ENCODE measurements around the gene MAP6.

Gene MAP6

GRCh38 chr11:75560644-75561043, 108.2 kb downstream of the MAP6 start:
- Histone ChIP-seq H3K27me3 (ENCODE audit: insufficient read depth, low read depth, severe bottlenecking) (no peaks in the 10 kb centered on the region), H3K9me3 (ENCODE audit: severe bottlenecking) (no peaks in the 10 kb centered on the region), H3K4me3 (ENCODE audit: low read depth, low read length) (no peak overlapping the region), H3K36me3 (no peaks in the 10 kb centered on the region), H3K27ac (no peak overlapping the region)
- TF ChIP-seq CTCF (IDR thresholded peaks at IDR 0.05; ENCODE audit: low read depth, low read length): no peak
- DNase-seq: no peak

GRCh38 chr11:75558939-75559843, 109.6 kb downstream of the MAP6 start:
- H3K27ac ChIP-seq: no peak overlapping the region

DNA sequence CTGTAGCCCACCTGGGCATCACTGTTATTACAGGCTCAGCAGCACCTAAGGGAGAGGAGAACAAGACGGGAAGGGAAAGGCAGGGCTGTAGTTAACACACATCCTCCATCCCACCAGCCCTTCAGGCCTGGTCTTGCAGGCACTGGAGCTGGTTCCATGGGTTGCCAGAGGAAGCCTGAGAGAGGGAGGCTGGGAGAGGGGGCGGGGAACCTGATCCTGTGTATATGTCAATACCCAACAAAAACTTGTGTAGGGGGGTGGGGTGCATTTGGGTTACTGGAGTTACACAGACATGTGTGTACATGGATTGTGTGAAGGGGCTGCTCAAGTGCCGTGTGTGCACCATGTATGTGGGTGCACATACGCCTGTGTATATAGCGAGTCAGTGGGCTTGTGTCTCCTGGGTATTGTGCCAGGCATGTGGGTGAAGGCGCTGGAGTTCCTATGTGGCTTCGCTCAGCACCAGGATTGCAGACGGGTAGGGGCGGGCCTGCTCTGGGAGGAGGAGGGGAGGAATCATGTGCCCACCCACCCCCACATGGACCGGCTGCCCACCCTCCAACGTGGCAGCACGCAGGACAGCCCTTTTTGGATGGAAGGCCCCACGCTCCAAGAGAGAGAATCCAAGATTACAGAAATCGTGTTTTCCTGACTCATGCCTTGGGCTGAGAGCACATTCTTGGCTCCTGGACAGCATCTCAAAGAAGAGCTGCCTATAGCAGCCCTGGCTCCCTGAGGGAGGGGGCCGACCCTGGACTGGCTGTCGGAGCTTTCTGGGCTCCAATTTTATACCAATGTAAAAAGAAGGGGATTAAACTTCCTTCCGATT, 111.0 kb downstream of the MAP6 start:
- DNase-seq: no peak

More at GRCh38 chr11:75558939-75559843, 109.6 kb downstream of the MAP6 start:
- no peaks in the 10 kb centered on the region for H3K9me3 ChIP-seq (ENCODE audit: severe bottlenecking)
- no peak for TF ChIP-seq CTCF (IDR thresholded peaks at IDR 0.05; ENCODE audit: low read depth, low read length)
- H3K4me3 ChIP-seq (ENCODE audit: low read depth, low read length): no peak overlapping the region
- H3K27me3 ChIP-seq (ENCODE audit: insufficient read depth, low read depth, severe bottlenecking): no peaks in the 10 kb centered on the region
- DNase-seq: no peak
- no peaks in the 10 kb centered on the region for H3K36me3 ChIP-seq

GRCh38 chr11:75556275-75556674, 112.6 kb downstream of the MAP6 start:
- Histone ChIP-seq H3K27ac (no peak overlapping the region), H3K36me3 (no peaks in the 10 kb centered on the region), H3K4me3 (ENCODE audit: low read depth, low read length) (no peak overlapping the region), H3K9me3 (ENCODE audit: severe bottlenecking) (no peaks in the 10 kb centered on the region), H3K27me3 (ENCODE audit: insufficient read depth, low read depth, severe bottlenecking) (no peaks in the 10 kb centered on the region)
- DNase-seq: no peak
- no peak for TF ChIP-seq CTCF (IDR thresholded peaks at IDR 0.05; ENCODE audit: low read depth, low read length)

More for the DNA sequence above, 111.0 kb downstream of the MAP6 start:
- no peak for TF ChIP-seq CTCF (IDR thresholded peaks at IDR 0.05; ENCODE audit: low read depth, low read length)
- Histone ChIP-seq H3K9me3 (ENCODE audit: severe bottlenecking) (no peaks in the 10 kb centered on the region), H3K36me3 (no peaks in the 10 kb centered on the region), H3K27ac (no peak overlapping the region), H3K4me3 (ENCODE audit: low read depth, low read length) (no peak overlapping the region), H3K27me3 (ENCODE audit: insufficient read depth, low read depth, severe bottlenecking) (no peaks in the 10 kb centered on the region)

DNA sequence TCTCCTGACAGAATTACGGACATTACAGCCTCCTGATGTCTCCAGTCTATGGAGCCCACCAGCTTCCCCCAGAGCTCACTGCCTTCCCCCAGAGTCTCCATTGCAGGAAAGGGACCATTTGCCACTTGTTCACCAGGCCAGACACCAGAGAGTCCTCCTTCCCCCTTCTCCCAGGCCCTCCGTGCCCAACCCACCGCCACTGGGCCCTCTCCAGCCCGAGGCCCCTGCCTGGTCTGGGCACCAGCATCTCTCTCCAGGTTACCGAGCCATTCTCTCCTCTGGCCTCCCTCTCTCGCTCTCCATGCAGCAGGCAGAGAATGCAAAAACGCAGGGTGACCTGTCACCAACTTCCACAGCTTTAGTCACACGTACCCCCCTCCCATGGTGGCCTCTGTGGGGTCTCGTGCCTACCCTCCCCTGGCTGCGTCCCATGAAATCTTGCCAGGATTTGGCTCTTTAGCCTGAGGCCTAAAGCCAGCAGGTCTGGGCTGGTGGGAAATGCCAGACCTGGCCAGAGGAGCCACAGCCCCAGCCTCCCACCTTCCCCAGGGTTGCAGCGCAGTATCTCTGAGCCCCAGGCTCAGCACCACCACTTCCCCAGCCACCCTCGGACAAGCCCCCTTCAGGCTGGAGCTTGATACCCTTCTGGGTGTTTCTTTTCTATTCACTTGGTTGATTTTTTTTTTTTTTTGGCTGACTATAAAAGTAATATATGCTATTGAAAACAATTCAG, 113.6 kb downstream of the MAP6 start:
- H3K9me3 ChIP-seq (ENCODE audit: severe bottlenecking): no peaks in the 10 kb centered on the region
- no peak for DNase-seq
- no peak for TF ChIP-seq CTCF (IDR thresholded peaks at IDR 0.05; ENCODE audit: low read depth, low read length)
- H3K36me3 ChIP-seq: no peaks in the 10 kb centered on the region
- no peaks in the 10 kb centered on the region for H3K27me3 ChIP-seq (ENCODE audit: insufficient read depth, low read depth, severe bottlenecking)
- no peak overlapping the region for H3K27ac ChIP-seq
- H3K4me3 ChIP-seq (ENCODE audit: low read depth, low read length): no peak overlapping the region

Data from WERI-Rb-1 (cell line).